Cardiac muscle cell (in vitro differentiated cells and primary cell): ENCODE results near the gene SH2D3C. TPM values are rescaled to one million over a fixed set of nuclear protein-coding genes. Genes with fewer than 3 reads are reported as not detected.

Source experiments
- DNase-seq, 2 donors: peaks; one replicate each; pipeline versions ENCODE4 v3.0.0 to v3.0.0-alpha.2; 2010 to 2017; ENCODE audit warnings: low read depth in 1 of 2, low spot score in 1 of 2
- H3K27ac ChIP-seq: fragments of 200-600 bp; sonication (generic); 2 replicates; pipeline ENCODE4 v1.5.1; 2016
- H3K27me3 ChIP-seq: fragments of 200-600 bp; sonication (generic); 2 replicates; pipeline ENCODE4 v1.6.0; 2016; ENCODE audit warnings: control low read depth
- H3K36me3 ChIP-seq: fragments of 200-600 bp; sonication (generic); 2 replicates; pipeline ENCODE4 v1.5.1; 2016; ENCODE audit warnings: control low read depth
- H3K4me1 ChIP-seq: fragments of 200-600 bp; sonication (generic); 2 replicates; pipeline ENCODE4 v1.8.1; 2017; ENCODE audit warnings: low read depth, mild to moderate bottlenecking, mixed run types
- H3K4me3 ChIP-seq: fragments of 200-600 bp; sonication (generic); 2 replicates; pipeline ENCODE4 v1.5.1; 2016; ENCODE audit warnings: mild to moderate bottlenecking
- H3K9me3 ChIP-seq: fragments of 200-600 bp; sonication (generic); 2 replicates; pipeline ENCODE4 v1.5.1; 2017; ENCODE audit warnings: low read depth, mild to moderate bottlenecking, control low read depth
- CTCF ChIP-seq: IDR thresholded peaks from 2 replicates; pipeline ENCODE4 v1.5.1; 2012; ENCODE audit warnings: low read depth, mild to moderate bottlenecking, low read length
- polyA plus RNA-seq: library from polyadenylated mRNA; unstranded; fragments of >200 nt; fragmentation: Nextera tagmentation; extraction: Ambion mirVana; gene quantifications from 2 replicates; pipeline ENCODE4 v1.2.1, GENCODE V29; 2016
- total RNA-seq: library from RNA; depleted of rRNA; stranded (reverse); fragments of >200 nt; gene quantifications from 2 replicates; pipeline ENCODE4 v1.2.3, GENCODE V29; 2016

SH2D3C gene
- total and polyA plus RNA-seq, 2 experiments from 2014 or later: 3.7 to 9.9 TPM

- no peaks in the 10 kb centered on the region for H3K9me3 ChIP-seq
- H3K27me3 ChIP-seq: no peaks in the 10 kb centered on the region
- no peak overlapping the region for H3K27ac ChIP-seq
- no peak overlapping the region for H3K4me3 ChIP-seq
- no peak for DNase-seq
- H3K36me3 ChIP-seq: peaks cover 4% of the 10 kb centered on the region
- no peak for TF ChIP-seq CTCF
- H3K4me1 ChIP-seq: no peaks in the 10 kb centered on the region
Observed at GRCh38 chr9:127693143-127693542, 85.3 kb downstream of the SH2D3C start.

GRCh38 chr9:127692071-127692470 is 86.4 kb downstream of the SH2D3C start:
- TF ChIP-seq CTCF: no peak
- DNase-seq: no peak

GRCh38 chr9:127690735-127691134 is 87.7 kb downstream of the SH2D3C start:
- Histone ChIP-seq H3K4me3 (no peak overlapping the region), H3K9me3 (no peaks in the 10 kb centered on the region), H3K36me3 (peaks cover 4% of the 10 kb centered on the region), H3K4me1 (no peaks in the 10 kb centered on the region), H3K27me3 (no peaks in the 10 kb centered on the region), H3K27ac (no peak overlapping the region)
- TF ChIP-seq CTCF: no peak
- no peak for DNase-seq

More at GRCh38 chr9:127692071-127692470, 86.4 kb downstream of the SH2D3C start:
- H3K27me3 ChIP-seq: no peaks in the 10 kb centered on the region
- no peaks in the 10 kb centered on the region for H3K9me3 ChIP-seq
- peaks cover 4% of the 10 kb centered on the region for H3K36me3 ChIP-seq
- no peak overlapping the region for H3K4me3 ChIP-seq
- no peak overlapping the region for H3K27ac ChIP-seq
- H3K4me1 ChIP-seq: no peaks in the 10 kb centered on the region

GRCh38 chr9:127689329-127690000 is 89.0 kb downstream of the SH2D3C start:
- Histone ChIP-seq H3K4me1 (no peaks in the 10 kb centered on the region), H3K27ac (no peak overlapping the region), H3K9me3 (no peaks in the 10 kb centered on the region), H3K36me3 (peaks cover 4% of the 10 kb centered on the region), H3K27me3 (no peaks in the 10 kb centered on the region), H3K4me3 (no peak overlapping the region)
- DNase-seq: no peak
- TF ChIP-seq CTCF: no peak

Other genes with a start within 250 kb of the SH2D3C start
- gene STXBP1, start 166.4 kb downstream of the SH2D3C start, total RNA-seq: 19.8 and 95.5 TPM in 2 replicates
- 26.0 and 27.0 TPM in 2 replicates for gene STXBP1, start 166.4 kb downstream of the SH2D3C start, polyA plus RNA-seq
- gene CFAP157, start 71.7 kb downstream of the SH2D3C start, total RNA-seq: 0.81 and 0.86 TPM in 2 replicates
- gene CFAP157, start 71.7 kb downstream of the SH2D3C start, polyA plus RNA-seq: 0.40 and 0.76 TPM in 2 replicates
- 23.7 and 24.4 TPM in 2 replicates for gene PTRH1, start 63.0 kb downstream of the SH2D3C start, total RNA-seq
- gene PTRH1, start 63.0 kb downstream of the SH2D3C start, polyA plus RNA-seq: 27.5 and 34.4 TPM in 2 replicates
- gene TTC16, start 62.6 kb downstream of the SH2D3C start, total RNA-seq: 0.06 TPM in 1 of 2 replicates, not detected in the other
- not detected in 2 replicates for gene TTC16, start 62.6 kb downstream of the SH2D3C start, polyA plus RNA-seq
- gene TOR2A, start 43.4 kb downstream of the SH2D3C start, total RNA-seq: 22.8 and 29.2 TPM in 2 replicates
- gene TOR2A, start 43.4 kb downstream of the SH2D3C start, polyA plus RNA-seq: 20.6 and 25.7 TPM in 2 replicates
- 85.1 and 162 TPM in 2 replicates for gene CDK9, start 7.4 kb upstream of the SH2D3C start, total RNA-seq
- gene CDK9, start 7.4 kb upstream of the SH2D3C start, polyA plus RNA-seq: 139 and 193 TPM in 2 replicates
- gene FPGS, start 24.2 kb upstream of the SH2D3C start, total RNA-seq: 112 and 123 TPM in 2 replicates
- 78.3 and 111 TPM in 2 replicates for gene FPGS, start 24.2 kb upstream of the SH2D3C start, polyA plus RNA-seq
- gene ENG, start 76.0 kb upstream of the SH2D3C start, total RNA-seq: 6.9 and 15.8 TPM in 2 replicates
- gene ENG, start 76.0 kb upstream of the SH2D3C start, polyA plus RNA-seq: 12.6 and 35.4 TPM in 2 replicates
- 174 and 175 TPM in 2 replicates for gene AK1, start 99.0 kb upstream of the SH2D3C start, total RNA-seq
- 346 and 413 TPM in 2 replicates for gene AK1, start 99.0 kb upstream of the SH2D3C start, polyA plus RNA-seq
- 49.4 and 73.4 TPM in 2 replicates for gene ST6GALNAC6, start 120.9 kb upstream of the SH2D3C start, total RNA-seq
- gene ST6GALNAC6, start 120.9 kb upstream of the SH2D3C start, polyA plus RNA-seq: 53.0 and 85.2 TPM in 2 replicates
- 66.2 and 119 TPM in 2 replicates for gene ST6GALNAC4, start 138.4 kb upstream of the SH2D3C start, total RNA-seq
- gene ST6GALNAC4, start 138.4 kb upstream of the SH2D3C start, polyA plus RNA-seq: 48.8 and 71.4 TPM in 2 replicates
- gene PIP5KL1, start 152.1 kb upstream of the SH2D3C start, total RNA-seq: 0.89 and 1.7 TPM in 2 replicates
- 3.4 and 3.5 TPM in 2 replicates for gene PIP5KL1, start 152.1 kb upstream of the SH2D3C start, polyA plus RNA-seq
- gene DPM2, start 159.2 kb upstream of the SH2D3C start, total RNA-seq: 26.1 and 35.6 TPM in 2 replicates
- gene DPM2, start 159.2 kb upstream of the SH2D3C start, polyA plus RNA-seq: 54.2 and 70.7 TPM in 2 replicates
- gene EEIG1, start 202.3 kb upstream of the SH2D3C start, total RNA-seq: 20.9 and 25.6 TPM in 2 replicates
- gene EEIG1, start 202.3 kb upstream of the SH2D3C start, polyA plus RNA-seq: 26.6 and 32.5 TPM in 2 replicates